ENCODE data around the gene IRAK1BP1.
A peak's percentile ranks its signal among the peaks of the same experiment; 100 is the strongest.
"Not testable (repeated sequence)": the region's sequence is repeated elsewhere in the genome, so short reads cannot be mapped to it uniquely, and the experiment has no call there.

Gene IRAK1BP1

GRCh38 chr6:78867370-78868040 lies at the start of gene IRAK1BP1:
IRAK1BP1 (plus strand) TSS chr6:78867551; CDS start chr6:78867577, 26 bp downstream.
- TF ChIP-seq ZNF274 (IDR thresholded peaks at IDR 0.05; ENCODE audit: low read depth, low read length), result no peak
- peak within 1 kb of the TSS; percentile 88 for H3K4me3 ChIP-seq (ENCODE audit: low read length)

GRCh38 chr6:78824045-78824444 lies 43.3 kb upstream of the IRAK1BP1 start:
- H3K4me3 ChIP-seq (ENCODE audit: low read length), result no peak overlapping the region
- no peak for TF ChIP-seq ZNF274 (IDR thresholded peaks at IDR 0.05; ENCODE audit: low read depth, low read length)

GRCh38 chr6:78829407-78829806 lies 37.9 kb upstream of the IRAK1BP1 start:
- no peak for TF ChIP-seq ZNF274 (IDR thresholded peaks at IDR 0.05; ENCODE audit: low read depth, low read length)
- no peak overlapping the region for H3K4me3 ChIP-seq (ENCODE audit: low read length)

GRCh38 chr6:78830805-78831204 lies 36.5 kb upstream of the IRAK1BP1 start:
- H3K4me3 ChIP-seq (ENCODE audit: low read length), result no peak overlapping the region
- no peak for TF ChIP-seq ZNF274 (IDR thresholded peaks at IDR 0.05; ENCODE audit: low read depth, low read length)

- no peak for TF ChIP-seq ZNF274 (IDR thresholded peaks at IDR 0.05; ENCODE audit: low read depth, low read length)
- no peak overlapping the region for H3K4me3 ChIP-seq (ENCODE audit: low read length)
Observed at GRCh38 chr6:78831492-78831891, 35.9 kb upstream of the IRAK1BP1 start.

GRCh38 chr6:78832091-78832808 lies 35.1 kb upstream of the IRAK1BP1 start:
- no peak overlapping the region for H3K4me3 ChIP-seq (ENCODE audit: low read length)

GRCh38 chr6:78835817-78836216 lies 31.5 kb upstream of the IRAK1BP1 start:
- no peak for TF ChIP-seq ZNF274 (IDR thresholded peaks at IDR 0.05; ENCODE audit: low read depth, low read length)
- H3K4me3 ChIP-seq (ENCODE audit: low read length), result no peak overlapping the region

More at GRCh38 chr6:78832091-78832808, 35.1 kb upstream of the IRAK1BP1 start:
- no peak for TF ChIP-seq ZNF274 (IDR thresholded peaks at IDR 0.05; ENCODE audit: low read depth, low read length)

GRCh38 chr6:78836598-78836997 lies 30.8 kb upstream of the IRAK1BP1 start:
- no peak for TF ChIP-seq ZNF274 (IDR thresholded peaks at IDR 0.05; ENCODE audit: low read depth, low read length)
- no peak overlapping the region for H3K4me3 ChIP-seq (ENCODE audit: low read length)

- H3K4me3 ChIP-seq (ENCODE audit: low read length), result no peak overlapping the region
- no peak for TF ChIP-seq ZNF274 (IDR thresholded peaks at IDR 0.05; ENCODE audit: low read depth, low read length)
Observed at GRCh38 chr6:78841111-78841510, 26.2 kb upstream of the IRAK1BP1 start.

GRCh38 chr6:78842953-78843352 lies 24.4 kb upstream of the IRAK1BP1 start:
- no peak overlapping the region for H3K4me3 ChIP-seq (ENCODE audit: low read length)
- no peak for TF ChIP-seq ZNF274 (IDR thresholded peaks at IDR 0.05; ENCODE audit: low read depth, low read length)

GRCh38 chr6:78844899-78845298 lies 22.5 kb upstream of the IRAK1BP1 start:
- TF ChIP-seq ZNF274 (IDR thresholded peaks at IDR 0.05; ENCODE audit: low read depth, low read length), result no peak
- H3K4me3 ChIP-seq (ENCODE audit: low read length), result no peak overlapping the region

- no peak overlapping the region for H3K4me3 ChIP-seq (ENCODE audit: low read length)
- no peak for TF ChIP-seq ZNF274 (IDR thresholded peaks at IDR 0.05; ENCODE audit: low read depth, low read length)
Observed at GRCh38 chr6:78845567-78845966, 21.8 kb upstream of the IRAK1BP1 start.

- no peak for TF ChIP-seq ZNF274 (IDR thresholded peaks at IDR 0.05; ENCODE audit: low read depth, low read length)
- no peak overlapping the region for H3K4me3 ChIP-seq (ENCODE audit: low read length)
Observed at GRCh38 chr6:78850621-78851020, 16.7 kb upstream of the IRAK1BP1 start.

GRCh38 chr6:78851156-78851555 lies 16.2 kb upstream of the IRAK1BP1 start:
- TF ChIP-seq ZNF274 (IDR thresholded peaks at IDR 0.05; ENCODE audit: low read depth, low read length), result no peak
- H3K4me3 ChIP-seq (ENCODE audit: low read length), result no peak overlapping the region

GRCh38 chr6:78854546-78854945 lies 12.8 kb upstream of the IRAK1BP1 start:
- no peak for TF ChIP-seq ZNF274 (IDR thresholded peaks at IDR 0.05; ENCODE audit: low read depth, low read length)
- no peak overlapping the region for H3K4me3 ChIP-seq (ENCODE audit: low read length)

- H3K4me3 ChIP-seq (ENCODE audit: low read length), result not testable (repeated sequence)
Observed at GRCh38 chr6:78858339-78858938, 8.9 kb upstream of the IRAK1BP1 start.
